Astrocyte of the cerebellum (primary cell): Measurements from ENCODE around the gene DHX29.

Experiments
- DNase-seq: peaks from one replicate; pipeline ENCODE4 v3.0.0-alpha.2; 2011; ENCODE audit warnings: low read depth
- H3K4me3 ChIP-seq: 2 replicates; pipeline ENCODE4 v1.5.1; 2011; ENCODE audit warnings: mild to moderate bottlenecking, low read depth, low read length, moderate library complexity
- in situ Hi-C: cut with HindIII; loops from 2 replicates; pipeline ENCODE4 v1.10.0; 2017; ENCODE audit warnings: low sequenced_read_pairs
- TF ChIP-seq, protein P1 (sequence below): IDR thresholded peaks from 2 replicates; pipeline ENCODE4 v1.5.1; 2012; ENCODE audit warnings: low read length, low read depth, moderate library complexity, mild to moderate bottlenecking; ENCODE audit errors: missing control alignments

DHX29 gene

DNA sequence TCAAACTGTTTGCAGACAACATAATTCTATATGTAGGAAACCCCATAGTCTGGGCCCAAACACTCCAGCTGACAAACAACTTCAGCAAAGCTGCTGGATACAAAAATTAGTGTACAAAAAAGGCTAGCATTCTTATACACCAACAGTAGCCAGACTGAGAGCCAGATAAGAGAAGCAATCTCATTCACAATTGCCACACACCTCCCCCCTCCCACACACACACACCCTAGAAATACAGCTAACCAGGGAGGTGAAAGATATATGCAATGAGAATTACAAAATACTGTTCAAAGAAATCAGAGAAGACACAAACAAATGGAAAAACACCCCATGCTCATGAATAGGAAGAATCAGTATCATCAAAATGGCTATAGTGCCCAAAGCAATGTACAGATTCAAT is 9.3 kb upstream of the DHX29 start:
- in situ Hi-C loops, result no loop called here
- H3K4me3 ChIP-seq, result no peak overlapping the region
- DNase-seq, result no peak
- TF ChIP-seq, protein P1, sequence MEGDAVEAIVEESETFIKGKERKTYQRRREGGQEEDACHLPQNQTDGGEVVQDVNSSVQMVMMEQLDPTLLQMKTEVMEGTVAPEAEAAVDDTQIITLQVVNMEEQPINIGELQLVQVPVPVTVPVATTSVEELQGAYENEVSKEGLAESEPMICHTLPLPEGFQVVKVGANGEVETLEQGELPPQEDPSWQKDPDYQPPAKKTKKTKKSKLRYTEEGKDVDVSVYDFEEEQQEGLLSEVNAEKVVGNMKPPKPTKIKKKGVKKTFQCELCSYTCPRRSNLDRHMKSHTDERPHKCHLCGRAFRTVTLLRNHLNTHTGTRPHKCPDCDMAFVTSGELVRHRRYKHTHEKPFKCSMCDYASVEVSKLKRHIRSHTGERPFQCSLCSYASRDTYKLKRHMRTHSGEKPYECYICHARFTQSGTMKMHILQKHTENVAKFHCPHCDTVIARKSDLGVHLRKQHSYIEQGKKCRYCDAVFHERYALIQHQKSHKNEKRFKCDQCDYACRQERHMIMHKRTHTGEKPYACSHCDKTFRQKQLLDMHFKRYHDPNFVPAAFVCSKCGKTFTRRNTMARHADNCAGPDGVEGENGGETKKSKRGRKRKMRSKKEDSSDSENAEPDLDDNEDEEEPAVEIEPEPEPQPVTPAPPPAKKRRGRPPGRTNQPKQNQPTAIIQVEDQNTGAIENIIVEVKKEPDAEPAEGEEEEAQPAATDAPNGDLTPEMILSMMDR, result no peak

DNA sequence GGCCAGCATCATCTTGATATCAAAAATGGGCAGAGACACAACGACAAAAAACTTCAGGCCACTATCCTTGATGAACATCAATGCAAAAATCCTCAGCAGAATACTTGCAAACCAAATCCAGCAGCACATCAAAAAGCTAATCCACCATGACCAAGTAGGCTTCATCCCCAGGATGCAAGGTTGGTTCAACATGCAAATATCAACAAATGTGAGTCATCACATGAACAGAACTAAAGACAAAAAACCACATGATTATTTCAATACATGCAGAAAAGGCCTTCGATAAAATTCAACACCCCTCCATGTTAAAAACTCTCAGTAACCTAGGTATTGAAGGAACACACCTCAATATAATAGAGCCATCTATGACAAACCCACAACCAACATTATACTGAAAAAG is 8.8 kb upstream of the DHX29 start:
- TF ChIP-seq, protein P1, result no peak
- no peak for DNase-seq
- in situ Hi-C loops, result no loop called here
- no peak overlapping the region for H3K4me3 ChIP-seq

DNA sequence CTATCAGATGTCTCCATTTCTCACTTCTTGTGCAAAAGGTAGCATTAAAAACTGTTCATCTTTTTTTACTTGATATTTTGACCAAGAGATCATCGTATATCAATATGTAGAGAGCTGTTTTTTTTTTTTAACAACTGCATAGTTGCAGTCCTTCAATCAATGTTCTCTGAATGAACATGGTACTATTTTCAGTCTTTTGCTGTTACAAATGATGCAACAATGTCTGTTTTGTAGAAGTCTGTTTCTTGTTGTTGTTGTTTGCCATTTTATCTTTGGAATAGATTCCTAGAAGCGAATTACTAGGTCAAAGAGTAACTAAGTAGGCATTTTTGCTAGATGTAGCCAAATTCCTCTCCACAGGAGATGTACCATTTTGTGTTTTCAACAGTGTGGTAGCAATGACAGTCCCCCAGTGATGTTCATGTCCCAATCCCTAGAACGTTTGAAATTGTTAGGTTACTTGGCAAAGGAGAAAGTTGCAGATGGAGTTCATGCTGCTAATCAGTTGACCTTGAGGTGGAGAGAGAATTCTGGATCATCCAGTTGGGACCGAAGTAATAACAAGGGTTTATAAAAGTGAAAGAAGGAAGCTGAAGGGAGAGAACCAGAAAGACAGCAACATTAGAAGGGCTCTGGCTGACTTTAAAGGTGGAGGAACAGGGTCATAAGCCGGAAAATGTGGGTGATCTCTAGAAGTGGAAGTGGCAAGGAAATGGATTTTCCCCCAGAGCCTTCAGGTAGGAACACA is 6.5 kb upstream of the DHX29 start:
- DNase-seq, result no peak
- in situ Hi-C loops, result no loop called here
- TF ChIP-seq, protein P1, result no peak
- H3K4me3 ChIP-seq, result no peak overlapping the region

DNA sequence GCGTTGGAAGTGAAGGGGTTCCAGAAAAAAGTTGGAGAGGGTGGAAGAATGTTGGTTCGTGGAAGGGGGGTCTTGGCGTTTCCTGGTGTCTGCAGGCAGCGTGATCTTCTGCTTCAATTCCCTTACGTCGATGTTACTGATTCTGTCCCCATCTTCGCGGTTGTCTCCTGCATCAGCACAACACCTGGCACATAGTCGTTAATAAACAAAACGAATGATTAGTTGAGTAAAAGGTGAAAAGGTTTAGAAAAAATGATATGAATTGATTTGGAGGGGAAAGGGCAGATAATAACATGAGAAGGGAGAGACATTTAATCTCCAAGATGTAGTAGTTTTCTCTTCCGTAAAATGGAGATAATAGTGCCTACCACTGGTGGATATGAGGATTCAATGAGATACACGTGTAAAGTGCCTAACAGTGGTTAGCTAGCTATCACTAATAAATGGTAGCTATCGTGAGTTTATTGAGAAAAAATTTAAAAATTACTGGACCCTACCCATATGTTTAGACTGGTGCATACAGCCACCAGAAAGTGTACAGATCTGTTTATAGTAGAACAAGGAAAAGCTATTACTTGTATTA is 851 bp upstream of the DHX29 start:
- peak overlapping the region; percentile 74 for H3K4me3 ChIP-seq
- DNase-seq, result peak; percentile 4
- TF ChIP-seq, protein P1, result peak; percentile 3

DNA sequence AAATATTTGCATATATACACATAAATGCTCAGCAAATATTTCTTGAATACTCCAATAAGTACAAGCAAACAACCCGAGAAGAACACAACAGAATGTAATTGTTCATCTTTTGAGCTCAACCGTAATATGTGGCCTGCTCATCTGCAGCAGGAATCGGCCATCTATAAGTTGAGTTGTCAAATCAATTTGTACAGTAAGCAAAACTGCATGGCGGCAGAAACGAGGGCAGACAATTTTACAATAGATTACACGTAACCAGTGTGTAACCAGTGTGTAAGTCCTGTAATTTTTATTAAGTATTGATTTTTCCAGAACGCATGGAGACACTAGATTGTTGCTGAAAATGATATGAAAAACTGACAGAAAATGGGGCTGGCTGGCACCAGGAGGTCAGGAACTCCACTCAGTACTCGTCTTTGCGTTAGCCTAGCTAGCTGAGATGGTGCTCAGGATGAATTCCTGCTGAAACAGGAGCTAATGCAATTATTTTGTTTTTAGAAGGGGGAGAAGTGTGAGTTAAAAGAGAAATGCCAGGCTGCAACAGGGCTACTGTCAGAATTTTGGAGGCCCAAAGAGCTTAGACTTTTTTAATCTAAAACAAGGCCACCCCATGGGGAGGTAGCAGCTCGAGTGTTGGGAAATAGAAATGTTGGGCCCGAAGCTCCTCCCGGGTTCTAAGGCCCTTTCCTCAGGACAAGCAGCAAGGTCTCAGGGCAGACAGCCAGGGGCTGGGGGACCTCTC is 682 bp downstream of the DHX29 start:
- in situ Hi-C loops, result no loop called here
- TF ChIP-seq, protein P1, result no peak
- H3K4me3 ChIP-seq, result peak overlapping the region; percentile 74
- no peak for DNase-seq

More for the DNA sequence above, 851 bp upstream of the DHX29 start:
- in situ Hi-C loops, result no loop called here

DNA sequence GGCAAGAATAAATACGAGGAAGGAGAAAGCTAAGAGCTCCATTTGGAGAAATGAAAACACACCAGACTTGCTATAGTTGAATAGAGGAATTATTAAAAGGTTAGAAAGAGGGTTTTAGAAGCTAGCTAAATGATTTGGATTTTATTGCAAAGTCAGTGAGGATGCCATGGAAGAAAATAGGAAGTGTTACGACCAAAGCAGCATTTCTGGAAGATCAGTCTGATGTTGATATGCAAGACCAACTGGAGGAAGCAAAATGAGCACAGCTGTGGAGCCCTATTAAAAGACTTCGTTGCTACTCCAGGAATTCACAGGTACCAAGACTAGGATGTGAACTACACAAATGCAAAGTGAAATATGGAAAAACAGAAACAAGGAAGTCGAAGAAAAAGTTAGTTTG is 2.1 kb downstream of the DHX29 start:
- in situ Hi-C loops, result no loop called here
- no peak for DNase-seq

More for the DNA sequence above, 2.1 kb downstream of the DHX29 start:
- H3K4me3 ChIP-seq, result peak overlapping the region; percentile 74
- TF ChIP-seq, protein P1, result no peak
